Sigmoid colon (tissue), 4 donors: ENCODE measurements around the gene RAB4A.

Experiments used
- EP300 ChIP-seq, 4 donors: sonication (generic); formaldehyde crosslinking; IDR thresholded peaks; one replicate each; pipeline ENCODE4 v1.6.1; 2017; ENCODE audit warnings: antibody characterized with exemption in 4 of 4
- POLR2AphosphoS5 ChIP-seq, 4 donors: sonication (generic); formaldehyde crosslinking; IDR thresholded peaks; one replicate each; pipeline ENCODE4 v1.6.1; 2017; ENCODE audit warnings: antibody characterized with exemption in 4 of 4
- TF ChIP-seq, protein P1 (sequence below), 4 experiments: fragments of 450-650 bp in 3 of 4; fragments of 200-600 bp in 1 of 4; IDR thresholded peaks; one replicate each; pipeline ENCODE4 v1.5.1; 2016 to 2019; ENCODE audit warnings: antibody characterized with exemption in 4 of 4, mild to moderate bottlenecking in 3 of 4, moderate library complexity in 2 of 4

DNA sequence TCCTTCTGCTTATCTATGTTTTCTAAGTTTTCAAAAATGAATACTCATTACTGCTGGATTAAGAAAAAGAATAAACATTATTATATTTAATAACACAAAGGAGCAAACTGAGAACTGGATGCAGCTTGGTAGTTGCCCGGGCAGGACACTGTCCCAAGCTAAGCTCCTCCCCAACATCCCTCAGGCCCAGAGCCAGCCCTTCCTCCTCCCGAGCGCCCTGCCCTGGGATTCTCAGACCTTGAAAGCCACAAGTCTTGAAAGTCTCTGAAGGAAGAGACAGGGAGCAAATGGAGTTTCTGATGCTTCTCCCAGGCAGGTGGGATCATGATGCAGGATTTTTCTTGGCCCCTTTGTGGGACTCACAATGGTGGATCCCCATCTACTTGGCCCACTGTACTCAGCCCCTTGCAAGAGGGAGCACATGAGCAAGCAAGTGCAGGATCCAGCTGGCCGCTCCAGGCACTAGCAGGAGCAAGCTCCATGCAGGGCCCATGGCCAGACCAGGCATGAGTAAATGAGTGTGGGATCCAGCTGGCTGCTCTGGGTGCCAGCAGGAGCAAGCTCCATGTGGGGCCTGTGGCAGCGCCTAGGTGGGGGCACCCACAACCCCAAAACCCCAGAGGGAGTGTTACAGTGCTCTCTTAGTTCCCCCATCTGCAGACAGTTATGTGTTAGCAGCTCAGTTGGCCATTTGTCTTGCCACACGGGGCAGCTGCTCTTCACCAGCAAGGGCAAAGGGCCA is 32.1 kb upstream of the RAB4A start:
- TF ChIP-seq, protein P1, sequence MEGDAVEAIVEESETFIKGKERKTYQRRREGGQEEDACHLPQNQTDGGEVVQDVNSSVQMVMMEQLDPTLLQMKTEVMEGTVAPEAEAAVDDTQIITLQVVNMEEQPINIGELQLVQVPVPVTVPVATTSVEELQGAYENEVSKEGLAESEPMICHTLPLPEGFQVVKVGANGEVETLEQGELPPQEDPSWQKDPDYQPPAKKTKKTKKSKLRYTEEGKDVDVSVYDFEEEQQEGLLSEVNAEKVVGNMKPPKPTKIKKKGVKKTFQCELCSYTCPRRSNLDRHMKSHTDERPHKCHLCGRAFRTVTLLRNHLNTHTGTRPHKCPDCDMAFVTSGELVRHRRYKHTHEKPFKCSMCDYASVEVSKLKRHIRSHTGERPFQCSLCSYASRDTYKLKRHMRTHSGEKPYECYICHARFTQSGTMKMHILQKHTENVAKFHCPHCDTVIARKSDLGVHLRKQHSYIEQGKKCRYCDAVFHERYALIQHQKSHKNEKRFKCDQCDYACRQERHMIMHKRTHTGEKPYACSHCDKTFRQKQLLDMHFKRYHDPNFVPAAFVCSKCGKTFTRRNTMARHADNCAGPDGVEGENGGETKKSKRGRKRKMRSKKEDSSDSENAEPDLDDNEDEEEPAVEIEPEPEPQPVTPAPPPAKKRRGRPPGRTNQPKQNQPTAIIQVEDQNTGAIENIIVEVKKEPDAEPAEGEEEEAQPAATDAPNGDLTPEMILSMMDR (IDR thresholded peaks at IDR 0.05), result no peak
- TF ChIP-seq POLR2AphosphoS5 (IDR thresholded peaks at IDR 0.05) (no peak), EP300 (IDR thresholded peaks at IDR 0.05) (no peak)
